ENCODE measurements around the gene CHGA.

The CHGA gene

GRCh38 chr14:92949496-92950192 lies 26.7 kb downstream of the CHGA start:
- H3K4me3 ChIP-seq (ENCODE audit: low read depth in 1 of 2, low read length in 2 of 2) = no peak overlapping the region
- no peaks in the 10 kb centered on the region for H3K9me3 ChIP-seq (ENCODE audit: control insufficient read depth in 1 of 2, low read length in 2 of 2)
- H3K27ac ChIP-seq (ENCODE audit: low read length) = no peak overlapping the region
- no peaks in the 10 kb centered on the region for H3K27me3 ChIP-seq (ENCODE audit: low read depth, low read length)
- H3K36me3 ChIP-seq (ENCODE audit: control insufficient read depth in 1 of 2, insufficient read depth in 2 of 2, low read length in 2 of 2) = peaks cover 10 to 55% of the 10 kb centered on the region in 2 donors
- peaks cover 0 to 17% of the 10 kb centered on the region in 2 donors for H3K4me1 ChIP-seq (ENCODE audit: control insufficient read depth in 1 of 2, insufficient read depth in 2 of 2, low read length in 2 of 2)

- Histone ChIP-seq H3K4me3 (ENCODE audit: low read depth in 1 of 2, low read length in 2 of 2) (no peak overlapping the region), H3K27me3 (ENCODE audit: low read depth, low read length) (no peaks in the 10 kb centered on the region), H3K9me3 (ENCODE audit: control insufficient read depth in 1 of 2, low read length in 2 of 2) (no peaks in the 10 kb centered on the region), H3K36me3 (ENCODE audit: control insufficient read depth in 1 of 2, insufficient read depth in 2 of 2, low read length in 2 of 2) (peaks cover 11 to 50% of the 10 kb centered on the region in 2 donors), H3K27ac (ENCODE audit: low read length) (no peak overlapping the region), H3K4me1 (ENCODE audit: control insufficient read depth in 1 of 2, insufficient read depth in 2 of 2, low read length in 2 of 2) (peaks cover 0 to 17% of the 10 kb centered on the region in 2 donors)
Measured at GRCh38 chr14:92950193-92950540, 27.2 kb downstream of the CHGA start.

- Histone ChIP-seq H3K36me3 (ENCODE audit: control insufficient read depth in 1 of 2, insufficient read depth in 2 of 2, low read length in 2 of 2) (peaks cover 16 to 44% of the 10 kb centered on the region in 2 donors), H3K4me3 (ENCODE audit: low read depth in 1 of 2, low read length in 2 of 2) (no peak overlapping the region), H3K4me1 (ENCODE audit: control insufficient read depth in 1 of 2, insufficient read depth in 2 of 2, low read length in 2 of 2) (peaks cover 0 to 17% of the 10 kb centered on the region in 2 donors), H3K9me3 (ENCODE audit: control insufficient read depth in 1 of 2, low read length in 2 of 2) (no peaks in the 10 kb centered on the region), H3K27ac (ENCODE audit: low read length) (no peak overlapping the region), H3K27me3 (ENCODE audit: low read depth, low read length) (no peaks in the 10 kb centered on the region)
Measured at GRCh38 chr14:92950773-92951172, 27.8 kb downstream of the CHGA start.

GRCh38 chr14:92951261-92951660 lies 28.3 kb downstream of the CHGA start:
- Histone ChIP-seq H3K4me3 (ENCODE audit: low read depth in 1 of 2, low read length in 2 of 2) (no peak overlapping the region), H3K9me3 (ENCODE audit: control insufficient read depth in 1 of 2, low read length in 2 of 2) (no peaks in the 10 kb centered on the region), H3K27me3 (ENCODE audit: low read depth, low read length) (no peaks in the 10 kb centered on the region), H3K4me1 (ENCODE audit: control insufficient read depth in 1 of 2, insufficient read depth in 2 of 2, low read length in 2 of 2) (peaks cover 0 to 17% of the 10 kb centered on the region in 2 donors), H3K36me3 (ENCODE audit: control insufficient read depth in 1 of 2, insufficient read depth in 2 of 2, low read length in 2 of 2) (peaks cover 16 to 40% of the 10 kb centered on the region in 2 donors), H3K27ac (ENCODE audit: low read length) (no peak overlapping the region)

- H3K27me3 ChIP-seq (ENCODE audit: low read depth, low read length) = no peaks in the 10 kb centered on the region
- no peaks in the 10 kb centered on the region for H3K9me3 ChIP-seq (ENCODE audit: control insufficient read depth in 1 of 2, low read length in 2 of 2)
- peaks cover 16 to 40% of the 10 kb centered on the region in 2 donors for H3K36me3 ChIP-seq (ENCODE audit: control insufficient read depth in 1 of 2, insufficient read depth in 2 of 2, low read length in 2 of 2)
- no peak overlapping the region for H3K27ac ChIP-seq (ENCODE audit: low read length)
- H3K4me1 ChIP-seq (ENCODE audit: control insufficient read depth in 1 of 2, insufficient read depth in 2 of 2, low read length in 2 of 2) = peaks cover 0 to 17% of the 10 kb centered on the region in 2 donors
- H3K4me3 ChIP-seq (ENCODE audit: low read depth in 1 of 2, low read length in 2 of 2) = no peak overlapping the region
Measured at GRCh38 chr14:92951912-92952471, 29.0 kb downstream of the CHGA start.

GRCh38 chr14:92952481-92953298 lies 29.7 kb downstream of the CHGA start:
- no peaks in the 10 kb centered on the region for H3K9me3 ChIP-seq (ENCODE audit: control insufficient read depth in 1 of 2, low read length in 2 of 2)
- H3K27ac ChIP-seq (ENCODE audit: low read length) = no peak overlapping the region
- peaks cover 23 to 40% of the 10 kb centered on the region in 2 donors for H3K36me3 ChIP-seq (ENCODE audit: control insufficient read depth in 1 of 2, insufficient read depth in 2 of 2, low read length in 2 of 2)
- H3K4me1 ChIP-seq (ENCODE audit: control insufficient read depth in 1 of 2, insufficient read depth in 2 of 2, low read length in 2 of 2) = peaks cover 0 to 17% of the 10 kb centered on the region in 2 donors
- no peak overlapping the region for H3K4me3 ChIP-seq (ENCODE audit: low read depth in 1 of 2, low read length in 2 of 2)
- no peaks in the 10 kb centered on the region for H3K27me3 ChIP-seq (ENCODE audit: low read depth, low read length)

- Histone ChIP-seq H3K36me3 (ENCODE audit: control insufficient read depth in 1 of 2, insufficient read depth in 2 of 2, low read length in 2 of 2) (peaks cover 31 to 40% of the 10 kb centered on the region in 2 donors), H3K4me3 (ENCODE audit: low read depth in 1 of 2, low read length in 2 of 2) (no peak overlapping the region), H3K9me3 (ENCODE audit: control insufficient read depth in 1 of 2, low read length in 2 of 2) (no peaks in the 10 kb centered on the region), H3K27ac (ENCODE audit: low read length) (no peak overlapping the region), H3K27me3 (ENCODE audit: low read depth, low read length) (no peaks in the 10 kb centered on the region), H3K4me1 (ENCODE audit: control insufficient read depth in 1 of 2, insufficient read depth in 2 of 2, low read length in 2 of 2) (peaks cover 0 to 17% of the 10 kb centered on the region in 2 donors)
Measured at GRCh38 chr14:92953526-92953925, 30.6 kb downstream of the CHGA start.

- no peaks in the 10 kb centered on the region for H3K27me3 ChIP-seq (ENCODE audit: low read depth, low read length)
- H3K27ac ChIP-seq (ENCODE audit: low read length) = no peak overlapping the region
- peaks cover 0 to 15% of the 10 kb centered on the region in 2 donors for H3K4me1 ChIP-seq (ENCODE audit: control insufficient read depth in 1 of 2, insufficient read depth in 2 of 2, low read length in 2 of 2)
- no peaks in the 10 kb centered on the region for H3K9me3 ChIP-seq (ENCODE audit: control insufficient read depth in 1 of 2, low read length in 2 of 2)
- no peak overlapping the region for H3K4me3 ChIP-seq (ENCODE audit: low read depth in 1 of 2, low read length in 2 of 2)
- H3K36me3 ChIP-seq (ENCODE audit: control insufficient read depth in 1 of 2, insufficient read depth in 2 of 2, low read length in 2 of 2) = peaks cover 31 to 48% of the 10 kb centered on the region in 2 donors
Measured at GRCh38 chr14:92954933-92955332, 32.0 kb downstream of the CHGA start.

GRCh38 chr14:92955381-92955780 lies 32.4 kb downstream of the CHGA start:
- H3K27ac ChIP-seq (ENCODE audit: low read length) = no peak overlapping the region
- H3K9me3 ChIP-seq (ENCODE audit: control insufficient read depth in 1 of 2, low read length in 2 of 2) = no peaks in the 10 kb centered on the region
- H3K27me3 ChIP-seq (ENCODE audit: low read depth, low read length) = no peaks in the 10 kb centered on the region
- no peak overlapping the region for H3K4me3 ChIP-seq (ENCODE audit: low read depth in 1 of 2, low read length in 2 of 2)
- H3K4me1 ChIP-seq (ENCODE audit: control insufficient read depth in 1 of 2, insufficient read depth in 2 of 2, low read length in 2 of 2) = peaks cover 0 to 11% of the 10 kb centered on the region in 2 donors
- H3K36me3 ChIP-seq (ENCODE audit: control insufficient read depth in 1 of 2, insufficient read depth in 2 of 2, low read length in 2 of 2) = peaks cover 31 to 46% of the 10 kb centered on the region in 2 donors

- Histone ChIP-seq H3K9me3 (ENCODE audit: control insufficient read depth in 1 of 2, low read length in 2 of 2) (no peaks in the 10 kb centered on the region), H3K36me3 (ENCODE audit: control insufficient read depth in 1 of 2, insufficient read depth in 2 of 2, low read length in 2 of 2) (peaks cover 23 to 44% of the 10 kb centered on the region in 2 donors), H3K27ac (ENCODE audit: low read length) (no peak overlapping the region), H3K4me1 (ENCODE audit: control insufficient read depth in 1 of 2, insufficient read depth in 2 of 2, low read length in 2 of 2) (peaks cover 0 to 3% of the 10 kb centered on the region in 2 donors), H3K27me3 (ENCODE audit: low read depth, low read length) (no peaks in the 10 kb centered on the region), H3K4me3 (ENCODE audit: low read depth in 1 of 2, low read length in 2 of 2) (no peak overlapping the region)
Measured at GRCh38 chr14:92956961-92957360, 34.0 kb downstream of the CHGA start.

All from muscle layer of duodenum (tissue), 2 donors.